Choroid plexus epithelial cell (primary cell): ENCODE results near the gene NUDT5.
"Not testable (repeated sequence)": the region's sequence is repeated elsewhere in the genome, so short reads cannot be mapped to it uniquely, and the experiment has no call there.

Experiments
- DNase-seq: peaks from one replicate; pipeline ENCODE4 v3.0.0-alpha.2; 2010; ENCODE audit warnings: low read depth
- H3K4me3 ChIP-seq: 2 replicates; pipeline ENCODE4 v1.5.1; 2011; ENCODE audit warnings: low read depth, mild to moderate bottlenecking, control low read depth, low read length, moderate library complexity
- CTCF ChIP-seq: conservative IDR thresholded peaks from 2 replicates; pipeline ENCODE4 v1.5.1; 2011; ENCODE audit warnings: low read depth, mild to moderate bottlenecking, control low read depth, inconsistent platforms, low read length, moderate library complexity

Gene NUDT5

GRCh38 chr10:12235116-12235694 is 39.5 kb upstream of the NUDT5 start:
- no peak overlapping the region for H3K4me3 ChIP-seq
- no peak for DNase-seq
- TF ChIP-seq CTCF, result no peak

GRCh38 chr10:12234687-12235086 is 39.0 kb upstream of the NUDT5 start:
- not testable (repeated sequence) for DNase-seq, H3K4me3 ChIP-seq

- no peak for TF ChIP-seq CTCF
- DNase-seq, result no peak
- no peak overlapping the region for H3K4me3 ChIP-seq
These were observed 33.2 kb upstream of the NUDT5 start for GRCh38 chr10:12228851-12229250.

GRCh38 chr10:12226438-12226837 is 30.7 kb upstream of the NUDT5 start:
- DNase-seq, H3K4me3 ChIP-seq: not testable (repeated sequence)

GRCh38 chr10:12225444-12225843 is 29.8 kb upstream of the NUDT5 start:
- DNase-seq, result no peak
- no peak for TF ChIP-seq CTCF
- no peak overlapping the region for H3K4me3 ChIP-seq

- TF ChIP-seq CTCF, result no peak
- no peak overlapping the region for H3K4me3 ChIP-seq
- peak; percentile 20 for DNase-seq
These were observed 25.9 kb upstream of the NUDT5 start for GRCh38 chr10:12221323-12222298.

- TF ChIP-seq CTCF, result no peak
- H3K4me3 ChIP-seq, result no peak overlapping the region
- no peak for DNase-seq
These were observed 23.3 kb upstream of the NUDT5 start for GRCh38 chr10:12218991-12219390.

GRCh38 chr10:12214763-12215218 is 19.1 kb upstream of the NUDT5 start:
- H3K4me3 ChIP-seq, result no peak overlapping the region
- TF ChIP-seq CTCF, result peak; percentile 63
- DNase-seq, result peak; percentile 78
